Testis (tissue), 2 donors: ENCODE results near the gene DENND1A.

ENCODE experiments used
- POLR2A ChIP-seq: fragments of 450-650 bp; IDR thresholded peaks from one replicate; pipeline ENCODE4 v1.6.1; 2017; ENCODE audit warnings: antibody characterized with exemption, mild to moderate bottlenecking, moderate library complexity
- TF ChIP-seq, protein P1 (sequence below), 3 experiments: fragments of 450-650 bp in 2 of 3; fragments of 200-600 bp in 1 of 3; sonication (generic) in 1 of 3; IDR thresholded peaks; one replicate each; pipeline ENCODE4 v1.5.1; 2016 to 2019; ENCODE audit warnings: antibody characterized with exemption in 3 of 3, mild to moderate bottlenecking in 2 of 3, moderate library complexity in 1 of 3

DNA sequence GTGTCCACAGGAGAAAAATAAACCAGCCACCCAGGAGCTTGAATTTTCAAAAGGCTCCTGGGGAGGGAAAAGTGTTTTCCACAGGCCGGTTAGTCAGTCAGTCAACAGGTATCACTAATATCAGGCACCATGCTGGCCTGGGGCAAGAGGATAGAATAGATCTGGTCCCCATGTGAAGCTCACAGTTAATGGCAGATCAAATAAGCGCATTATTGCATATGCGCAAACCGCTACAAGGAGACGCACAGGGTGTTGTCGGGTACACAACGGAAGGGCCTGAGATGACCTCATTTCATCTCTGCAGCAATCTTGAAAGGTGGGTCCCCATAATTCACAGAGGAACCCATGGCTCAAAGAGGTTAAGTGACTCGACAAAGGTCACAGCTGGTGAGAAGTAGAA lies 313.2 kb downstream of the DENND1A start:
- TF ChIP-seq, protein P1, sequence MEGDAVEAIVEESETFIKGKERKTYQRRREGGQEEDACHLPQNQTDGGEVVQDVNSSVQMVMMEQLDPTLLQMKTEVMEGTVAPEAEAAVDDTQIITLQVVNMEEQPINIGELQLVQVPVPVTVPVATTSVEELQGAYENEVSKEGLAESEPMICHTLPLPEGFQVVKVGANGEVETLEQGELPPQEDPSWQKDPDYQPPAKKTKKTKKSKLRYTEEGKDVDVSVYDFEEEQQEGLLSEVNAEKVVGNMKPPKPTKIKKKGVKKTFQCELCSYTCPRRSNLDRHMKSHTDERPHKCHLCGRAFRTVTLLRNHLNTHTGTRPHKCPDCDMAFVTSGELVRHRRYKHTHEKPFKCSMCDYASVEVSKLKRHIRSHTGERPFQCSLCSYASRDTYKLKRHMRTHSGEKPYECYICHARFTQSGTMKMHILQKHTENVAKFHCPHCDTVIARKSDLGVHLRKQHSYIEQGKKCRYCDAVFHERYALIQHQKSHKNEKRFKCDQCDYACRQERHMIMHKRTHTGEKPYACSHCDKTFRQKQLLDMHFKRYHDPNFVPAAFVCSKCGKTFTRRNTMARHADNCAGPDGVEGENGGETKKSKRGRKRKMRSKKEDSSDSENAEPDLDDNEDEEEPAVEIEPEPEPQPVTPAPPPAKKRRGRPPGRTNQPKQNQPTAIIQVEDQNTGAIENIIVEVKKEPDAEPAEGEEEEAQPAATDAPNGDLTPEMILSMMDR (IDR thresholded peaks at IDR 0.05): no peak
- TF ChIP-seq POLR2A: no peak
